Endothelial cell of umbilical vein (primary cell): ENCODE results near the gene GSTM3.

Source experiments
- TF ChIP-seq, protein P1 (sequence below), 2 donors: IDR thresholded peaks; 1 replicate in 1 of 2; 2 replicates in 1 of 2; pipeline ENCODE4 v1.5.1; 2011; ENCODE audit warnings: low read length in 2 of 2, mild to moderate bottlenecking in 2 of 2, moderate library complexity in 2 of 2, control low read depth in 1 of 2, inconsistent platforms in 1 of 2, low read depth in 1 of 2; ENCODE audit not compliant: insufficient read depth in 1 of 2; ENCODE audit errors: extremely low read depth in 1 of 2
- TF ChIP-seq, protein P2 (sequence below): IDR thresholded peaks from 2 replicates; pipeline ENCODE4 v1.6.1; 2011; ENCODE audit not compliant: insufficient read depth, insufficient read length

DNA sequence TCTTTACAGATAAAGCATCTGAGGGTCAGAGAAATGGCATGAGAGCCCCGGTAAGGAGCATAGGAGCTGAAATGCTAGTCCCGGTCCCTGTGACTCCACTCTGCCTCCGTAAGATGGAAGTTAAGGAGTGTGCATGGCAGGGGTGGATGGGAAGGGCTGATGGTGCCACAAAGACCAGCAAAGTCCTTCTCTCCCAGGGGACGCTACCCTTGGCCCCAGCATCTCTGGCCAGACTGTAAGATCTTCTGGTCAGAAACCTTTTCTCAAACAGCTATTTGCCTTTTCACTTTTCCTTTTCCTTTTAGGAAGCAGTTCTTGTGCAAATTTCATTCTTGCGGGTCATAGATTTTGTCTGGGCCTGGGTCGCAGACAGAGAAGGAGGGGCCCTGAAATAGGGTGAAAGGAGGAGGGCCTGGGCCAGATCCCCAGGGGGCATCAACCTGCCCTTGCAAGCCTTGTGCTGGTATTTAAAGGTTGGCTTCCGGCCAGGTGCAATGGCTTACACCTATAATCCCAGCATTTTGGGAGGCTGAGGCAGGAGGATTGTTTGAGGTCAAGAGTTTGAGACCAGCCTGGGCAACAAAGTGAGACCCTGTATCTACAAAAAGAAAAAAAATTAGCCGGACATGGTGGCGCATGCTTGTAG, 37.3 kb upstream of the GSTM3 start:
- TF ChIP-seq, protein P1, sequence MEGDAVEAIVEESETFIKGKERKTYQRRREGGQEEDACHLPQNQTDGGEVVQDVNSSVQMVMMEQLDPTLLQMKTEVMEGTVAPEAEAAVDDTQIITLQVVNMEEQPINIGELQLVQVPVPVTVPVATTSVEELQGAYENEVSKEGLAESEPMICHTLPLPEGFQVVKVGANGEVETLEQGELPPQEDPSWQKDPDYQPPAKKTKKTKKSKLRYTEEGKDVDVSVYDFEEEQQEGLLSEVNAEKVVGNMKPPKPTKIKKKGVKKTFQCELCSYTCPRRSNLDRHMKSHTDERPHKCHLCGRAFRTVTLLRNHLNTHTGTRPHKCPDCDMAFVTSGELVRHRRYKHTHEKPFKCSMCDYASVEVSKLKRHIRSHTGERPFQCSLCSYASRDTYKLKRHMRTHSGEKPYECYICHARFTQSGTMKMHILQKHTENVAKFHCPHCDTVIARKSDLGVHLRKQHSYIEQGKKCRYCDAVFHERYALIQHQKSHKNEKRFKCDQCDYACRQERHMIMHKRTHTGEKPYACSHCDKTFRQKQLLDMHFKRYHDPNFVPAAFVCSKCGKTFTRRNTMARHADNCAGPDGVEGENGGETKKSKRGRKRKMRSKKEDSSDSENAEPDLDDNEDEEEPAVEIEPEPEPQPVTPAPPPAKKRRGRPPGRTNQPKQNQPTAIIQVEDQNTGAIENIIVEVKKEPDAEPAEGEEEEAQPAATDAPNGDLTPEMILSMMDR (IDR thresholded peaks at IDR 0.05; ENCODE audit: extremely low read depth in 1 of 2, insufficient read depth in 1 of 2, low read depth in 1 of 2, low read length in 2 of 2): no peak
- TF ChIP-seq, protein P2, sequence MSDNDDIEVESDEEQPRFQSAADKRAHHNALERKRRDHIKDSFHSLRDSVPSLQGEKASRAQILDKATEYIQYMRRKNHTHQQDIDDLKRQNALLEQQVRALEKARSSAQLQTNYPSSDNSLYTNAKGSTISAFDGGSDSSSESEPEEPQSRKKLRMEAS: no peak
